NOMO-1 (cell line): ENCODE results near the gene HMBS.
A peak's percentile ranks its signal among the peaks of the same experiment; 100 is the strongest.

ENCODE experiments used
- DNase-seq, 2 experiments: peaks; one replicate each; lab custom pipeline; 2025; ENCODE audit not compliant: unreplicated experiment in 2 of 2; lab: John Stamatoyannopoulos, UW

The HMBS gene

DNA sequence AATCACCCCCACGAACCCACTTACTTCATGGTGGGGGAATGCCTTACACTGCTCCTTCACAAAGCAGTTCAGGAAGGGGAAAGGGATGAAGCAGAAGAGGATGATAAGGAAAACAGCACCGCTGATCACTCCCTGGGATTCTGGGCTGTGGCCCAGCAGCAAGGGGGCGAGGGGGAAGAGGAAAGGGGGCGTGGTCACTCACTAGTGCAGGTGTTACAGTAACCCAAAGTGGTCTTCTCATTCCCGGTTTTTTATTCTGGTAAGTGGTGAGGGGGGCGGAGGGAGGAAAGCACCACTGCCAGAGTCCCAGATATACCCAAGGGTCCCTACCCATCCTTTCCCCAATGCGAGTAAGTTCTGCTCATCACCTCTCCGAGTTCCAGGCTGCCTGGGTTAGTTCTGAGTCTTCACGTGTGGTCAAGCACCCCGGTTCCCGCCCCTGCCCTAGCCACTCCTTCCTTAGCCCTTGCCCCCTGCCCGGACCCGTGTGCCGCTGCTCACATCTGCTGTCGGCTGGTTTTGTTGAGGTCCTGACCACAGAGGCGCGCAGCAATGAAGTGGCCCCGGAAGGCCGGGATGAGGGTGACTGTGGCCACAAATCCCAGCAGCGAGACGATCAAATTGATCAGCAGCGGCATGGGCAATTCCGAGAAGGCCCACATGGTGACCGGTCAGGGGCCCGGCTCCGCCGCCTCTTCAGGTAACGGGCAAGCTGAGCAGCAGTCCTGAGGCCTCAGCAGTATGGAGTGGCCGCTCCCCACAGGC lies 16.5 kb downstream of the HMBS start:
- DNase-seq: peak in 1 of 2 experiments; percentile 39

GRCh38 chr11:119101759-119102423 lies 17.2 kb downstream of the HMBS start, which contains the start of gene DPAGT1:
DPAGT1 (minus strand) TSS chr11:119101853; CDS start chr11:119101655, 198 bp downstream.
- peak; percentile 92 to 96 for DNase-seq

- peak in 1 of 2 experiments; percentile 25 for DNase-seq
Observed at GRCh38 chr11:119103161-119103664, 18.5 kb downstream of the HMBS start.

- DNase-seq: no peak
Observed at GRCh38 chr11:119103793-119104192, 19.1 kb downstream of the HMBS start.

DNA sequence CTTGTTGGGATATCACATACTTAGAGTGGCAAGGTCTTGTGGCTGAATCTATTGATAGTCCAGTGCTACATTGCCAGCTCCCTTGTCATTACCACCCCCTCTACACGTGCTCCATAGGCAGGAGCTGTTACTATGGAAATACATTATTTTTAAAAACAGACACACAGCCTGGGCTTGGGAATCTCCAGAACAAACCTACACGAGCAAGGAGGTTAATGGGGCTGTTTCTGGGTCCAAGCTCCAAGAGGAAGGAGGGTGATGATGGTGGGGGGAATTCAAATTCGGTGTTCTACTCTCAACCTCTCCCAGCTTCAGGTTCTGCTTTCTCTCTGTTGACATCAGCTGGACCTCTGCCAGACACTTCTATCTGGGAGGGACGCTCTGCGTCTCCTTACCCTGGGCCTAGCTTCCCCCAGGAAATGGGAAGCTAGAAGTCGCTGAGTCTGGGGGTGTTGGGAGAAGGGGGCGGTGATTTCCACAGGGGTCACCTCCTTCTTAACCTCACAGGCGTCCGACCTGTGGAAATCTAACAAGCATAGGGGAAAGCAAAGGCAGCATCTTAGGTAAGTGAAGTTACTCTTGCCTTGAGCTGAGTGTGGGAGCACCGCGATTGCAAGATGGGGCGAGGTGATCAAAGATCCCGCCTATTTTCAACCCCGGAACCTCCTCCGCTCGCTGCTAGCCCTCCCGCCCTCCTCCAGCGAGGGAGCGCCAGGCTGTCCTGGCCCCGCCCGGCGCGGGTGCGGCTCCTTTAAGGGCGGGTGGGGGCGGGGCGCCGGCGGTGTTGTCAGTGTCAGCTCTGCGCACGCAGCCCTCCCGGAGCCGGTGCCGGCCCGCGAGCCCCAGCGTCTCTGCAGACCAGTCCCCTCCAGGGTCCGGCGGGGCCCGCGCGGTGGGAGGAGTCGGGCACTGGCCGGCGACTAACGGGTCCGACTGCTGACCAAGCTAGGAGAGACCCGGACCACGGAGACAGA lies 22.2 kb downstream of the HMBS start, which contains the start of gene C2CD2L:
C2CD2L (plus strand) TSS at position 781 of the 974 bp plus-strand sequence. CDS start 398 bp downstream, outside the sequence.
- DNase-seq: peak; percentile 85 to 88

DNA sequence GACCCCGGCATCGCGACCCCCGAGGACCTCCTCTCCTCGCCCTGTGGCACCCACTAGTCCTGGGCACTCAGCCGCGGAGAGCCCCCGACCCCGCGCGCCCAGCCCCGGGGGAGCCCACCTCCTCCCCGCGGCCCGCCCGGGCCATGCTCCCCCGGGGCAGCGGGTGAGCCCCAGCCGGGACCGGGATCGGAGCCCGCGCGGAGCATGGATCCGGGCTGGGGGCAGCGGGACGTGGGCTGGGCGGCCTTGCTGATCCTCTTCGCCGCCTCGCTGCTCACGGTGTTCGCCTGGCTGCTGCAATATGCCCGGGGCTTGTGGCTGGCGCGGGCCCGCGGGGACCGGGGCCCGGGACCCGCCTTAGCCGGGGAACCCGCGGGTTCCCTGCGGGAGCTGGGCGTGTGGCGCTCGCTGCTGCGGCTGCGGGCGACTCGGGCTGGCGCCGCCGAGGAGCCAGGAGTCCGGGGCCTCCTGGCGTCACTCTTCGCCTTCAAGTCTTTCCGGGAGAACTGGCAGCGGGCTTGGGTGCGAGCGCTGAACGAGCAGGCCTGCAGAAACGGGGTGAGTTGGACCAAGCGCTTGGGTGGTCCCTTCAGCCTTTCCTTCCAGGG lies 23.0 kb downstream of the HMBS start:
- no peak for DNase-seq

DNA sequence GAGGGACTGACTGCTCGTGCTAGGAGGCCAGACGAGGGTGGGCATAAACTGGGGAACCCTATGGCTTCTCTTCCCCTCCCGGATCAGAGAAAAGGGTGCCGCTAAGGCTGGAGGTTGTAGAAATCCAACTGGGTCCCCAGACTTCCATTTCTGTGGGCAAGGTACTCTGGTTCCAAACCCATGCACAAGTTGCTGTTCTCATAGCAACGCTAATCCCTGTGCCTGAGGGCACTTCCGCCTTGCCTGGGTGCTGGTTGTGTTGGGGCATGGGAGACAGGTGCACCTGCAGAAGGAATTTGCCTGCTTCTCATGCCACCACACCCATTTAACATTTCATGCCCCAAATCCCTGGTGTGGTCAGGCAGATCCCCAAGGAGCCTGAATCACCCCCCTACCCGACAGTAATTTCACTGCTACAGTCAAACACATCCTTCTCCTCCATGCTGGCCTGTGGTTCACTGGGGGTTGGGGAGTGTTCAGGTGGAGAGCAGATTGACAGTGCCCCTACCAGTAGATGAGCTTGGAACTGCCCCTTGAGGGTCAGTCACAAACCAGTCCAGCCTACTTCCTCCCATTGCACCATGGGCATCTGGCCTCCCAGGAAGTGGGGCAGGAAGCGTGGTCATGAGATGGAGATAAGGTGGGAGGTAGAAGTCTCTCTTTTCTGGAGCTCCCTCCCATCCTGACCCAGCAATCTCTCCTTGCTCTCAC lies 23.6 kb downstream of the HMBS start:
- DNase-seq: peak; percentile 26 to 38

DNA sequence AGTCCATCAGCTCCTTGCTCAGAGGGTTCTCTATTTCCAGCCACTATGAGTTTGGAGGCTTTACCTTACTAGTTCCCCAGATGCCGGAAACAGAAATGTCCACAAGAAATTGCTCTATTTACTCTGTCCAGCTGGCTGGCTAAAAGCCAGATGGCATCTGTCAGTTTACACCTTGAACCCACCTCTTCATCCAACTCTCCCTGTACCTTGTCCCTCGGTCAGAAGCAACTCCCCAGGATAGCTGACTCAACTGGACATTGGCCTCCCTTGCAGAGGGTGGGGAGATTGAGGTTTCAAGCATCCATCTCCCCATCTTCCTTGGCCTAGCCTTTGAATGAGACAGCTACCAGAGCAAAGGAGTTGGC lies 24.2 kb downstream of the HMBS start:
- DNase-seq: no peak

DNA sequence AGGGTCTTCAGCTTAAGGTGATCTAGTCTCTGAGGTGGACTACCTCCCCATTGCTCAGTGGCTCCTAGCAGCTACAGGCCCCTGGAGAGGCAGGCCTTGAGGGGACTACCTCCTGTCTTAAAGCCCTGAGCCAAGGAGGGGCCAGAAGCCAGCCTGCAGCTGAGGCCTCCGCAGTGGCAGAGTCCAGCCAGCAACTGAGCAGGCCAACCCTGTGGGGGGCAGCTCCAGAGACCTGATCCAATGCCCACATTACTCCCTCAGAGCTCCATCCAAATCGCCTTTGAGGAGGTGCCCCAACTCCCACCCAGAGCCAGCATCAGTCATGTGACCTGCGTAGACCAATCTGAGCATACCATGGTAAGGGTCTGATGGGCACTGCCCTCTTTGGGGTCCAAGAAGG lies 25.2 kb downstream of the HMBS start:
- DNase-seq: no peak

DNA sequence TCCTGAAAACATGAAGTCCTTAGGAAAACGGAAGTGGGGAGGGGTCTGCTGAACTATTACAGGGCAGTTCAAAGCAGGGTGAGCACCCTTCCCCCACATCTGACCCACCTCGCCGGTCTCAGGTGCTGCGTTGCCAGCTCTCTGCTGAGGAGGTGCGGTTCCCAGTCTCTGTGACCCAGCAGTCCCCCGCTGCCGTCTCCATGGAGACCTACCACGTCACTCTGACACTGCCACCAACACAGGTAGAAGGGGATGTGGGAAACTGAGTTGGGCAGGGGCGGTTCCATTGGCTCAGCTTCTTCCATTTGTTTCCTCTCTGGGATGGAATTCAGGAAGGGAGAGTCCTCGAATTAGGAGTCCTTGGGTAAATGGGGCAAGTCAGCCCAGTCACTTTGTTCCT lies 25.8 kb downstream of the HMBS start:
- DNase-seq: no peak

- DNase-seq: no peak
Observed at GRCh38 chr11:119111361-119111925, 26.8 kb downstream of the HMBS start.

DNA sequence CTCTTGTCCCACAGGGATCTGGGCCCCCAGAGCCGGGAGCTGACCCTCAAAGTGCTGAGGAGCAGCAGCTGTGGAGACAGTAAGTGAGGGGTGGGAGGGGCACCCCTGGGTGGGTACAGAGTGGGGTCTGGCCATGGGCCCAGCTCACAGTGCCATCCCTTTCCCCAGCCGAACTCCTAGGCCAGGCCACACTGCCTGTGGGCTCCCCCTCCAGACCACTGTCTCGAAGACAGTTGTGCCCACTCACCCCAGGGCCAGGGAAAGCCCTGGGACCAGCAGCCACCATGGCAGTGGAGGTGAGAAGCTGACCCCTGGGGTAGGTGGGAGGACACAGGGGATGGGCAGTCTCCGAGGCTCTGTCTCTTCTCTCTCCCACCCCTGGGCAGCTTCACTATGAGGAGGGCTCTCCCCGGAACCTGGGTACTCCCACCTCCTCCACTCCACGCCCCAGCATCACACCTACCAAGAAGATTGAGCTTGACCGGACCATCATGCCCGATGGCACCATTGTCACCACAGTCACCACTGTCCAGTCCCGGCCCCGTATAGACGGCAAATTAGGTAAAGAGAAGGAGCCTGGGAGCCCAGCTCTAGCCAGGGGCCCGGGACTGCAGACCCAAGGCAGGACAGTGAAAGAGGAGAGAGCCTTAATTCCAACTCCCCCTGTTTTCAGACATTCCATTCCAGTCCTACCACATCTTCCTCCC lies 27.8 kb downstream of the HMBS start:
- DNase-seq: no peak

DNA sequence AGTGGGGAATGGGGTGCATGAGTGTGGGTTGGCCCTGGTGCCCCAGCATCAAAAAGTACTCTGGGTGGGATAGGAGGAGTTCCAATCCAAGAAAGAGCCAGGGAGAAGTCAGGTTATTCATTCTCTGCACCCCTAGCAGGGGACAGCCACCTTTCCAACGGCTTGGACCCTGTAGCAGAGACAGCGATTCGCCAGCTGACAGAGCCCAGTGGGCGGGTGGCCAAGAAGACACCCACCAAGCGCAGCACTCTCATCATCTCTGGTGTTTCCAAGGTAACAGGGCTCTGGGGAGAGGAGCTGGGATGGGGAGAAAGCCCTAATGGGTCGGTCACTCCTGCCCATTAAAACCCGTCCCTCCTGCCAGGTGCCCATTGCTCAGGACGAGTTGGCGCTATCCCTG lies 29.0 kb downstream of the HMBS start:
- DNase-seq: no peak

DNA sequence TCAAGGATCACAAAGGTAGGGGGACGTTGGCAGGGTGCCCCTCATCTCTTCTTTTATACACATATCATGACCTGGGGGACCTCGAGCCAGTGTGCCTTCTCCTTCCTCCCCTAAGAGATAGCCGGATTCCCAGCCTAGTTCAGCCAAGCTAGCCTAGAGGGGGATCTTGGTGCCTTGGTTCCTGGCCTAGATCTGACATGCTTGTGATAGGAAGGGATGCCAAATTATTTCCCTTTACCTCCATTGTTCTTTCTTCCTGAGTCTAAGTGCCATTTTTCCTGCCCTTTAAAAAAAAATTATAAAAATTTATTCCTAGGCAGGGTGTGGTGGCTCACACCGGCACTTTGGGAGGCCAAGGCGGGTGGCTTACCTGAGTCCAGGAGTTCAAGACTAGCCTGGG lies 29.7 kb downstream of the HMBS start:
- no peak for DNase-seq

- DNase-seq: peak; percentile 67 to 71
Observed at GRCh38 chr11:119115484-119116234, 31.0 kb downstream of the HMBS start.

DNA sequence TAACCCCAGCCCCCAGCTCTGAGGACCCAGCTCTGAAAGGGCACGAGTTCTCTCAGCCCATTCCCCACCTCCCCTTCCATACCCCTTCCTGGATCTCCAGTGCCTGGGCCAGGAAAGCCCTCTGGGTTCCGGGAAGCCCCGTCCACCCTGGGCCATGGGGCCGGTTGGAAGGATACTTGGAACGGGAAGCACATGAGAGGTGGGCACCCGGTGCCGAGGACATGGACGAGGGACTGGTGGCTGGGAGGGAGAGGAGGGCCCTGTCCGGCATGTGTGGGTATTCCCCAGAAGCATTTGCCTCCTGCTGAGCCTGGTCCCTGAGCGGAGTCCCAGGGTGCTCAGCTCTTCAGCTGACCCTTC lies 31.5 kb downstream of the HMBS start:
- DNase-seq: no peak

DNA sequence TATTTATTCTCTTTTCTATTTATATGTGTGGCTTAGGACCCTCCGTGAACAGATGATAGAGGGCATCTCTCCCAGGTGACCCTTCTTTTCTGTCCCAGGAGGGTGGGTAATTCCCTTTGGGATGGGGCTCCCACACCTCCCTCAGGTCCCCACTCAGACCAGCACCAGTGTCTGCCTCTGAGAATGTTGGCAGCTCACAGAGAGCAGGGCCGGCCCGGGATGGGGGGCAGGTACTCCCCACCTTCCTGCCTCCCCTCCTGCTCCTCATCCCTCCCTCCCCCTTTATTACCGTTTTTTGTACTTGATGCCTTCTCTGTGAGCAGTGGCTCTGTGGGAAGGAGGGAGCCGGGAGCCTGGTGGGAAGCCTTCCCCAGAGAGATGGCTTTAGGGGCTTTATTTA lies 31.9 kb downstream of the HMBS start:
- DNase-seq: no peak

DNA sequence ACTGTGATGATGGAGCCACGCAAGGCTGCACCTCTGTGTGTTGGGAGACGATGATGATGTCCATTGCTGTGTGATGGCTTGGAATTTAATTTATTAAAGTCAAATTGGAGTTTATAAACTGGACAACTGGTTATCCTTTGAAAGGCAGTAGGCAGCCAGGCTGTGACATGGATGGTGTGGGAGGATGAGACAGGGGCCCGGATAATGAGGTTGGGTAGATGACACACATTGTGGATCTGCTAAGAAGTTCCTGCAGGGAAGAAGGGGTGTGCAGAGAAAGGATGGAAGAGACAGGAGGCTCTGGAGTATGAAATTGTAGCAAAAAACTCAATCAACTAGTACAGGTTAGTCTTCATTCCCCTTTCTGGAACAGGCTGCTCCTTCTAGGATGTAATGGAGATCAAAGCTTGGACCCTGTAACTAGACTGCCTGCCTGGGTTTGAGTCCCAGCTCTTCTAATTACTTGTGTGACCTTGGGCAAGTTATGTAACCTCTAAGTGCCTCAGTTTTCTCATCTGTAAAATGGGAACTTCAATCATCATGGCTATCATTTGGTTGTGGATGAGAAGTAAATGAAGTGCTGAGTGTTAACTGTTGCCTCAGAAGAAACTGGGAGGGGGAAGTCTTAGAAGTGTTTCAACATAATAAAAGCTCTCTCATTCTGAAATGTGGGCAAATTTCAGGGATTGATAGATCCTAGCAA lies 32.5 kb downstream of the HMBS start:
- no peak for DNase-seq
